HUES6 (cell line): Measurements from ENCODE around the gene MOGAT1.
"Not testable (repeated sequence)": the region's sequence is repeated elsewhere in the genome, so short reads cannot be mapped to it uniquely, and the experiment has no call there.

Source experiments
- H3K27ac ChIP-seq: 2 replicates; pipeline ENCODE4 v1.7.0; 2013; ENCODE audit warnings: low read depth, mild to moderate bottlenecking, low read length, inconsistent platforms
- H3K27me3 ChIP-seq: 2 replicates; pipeline ENCODE4 v1.6.1; 2013; ENCODE audit warnings: low read length; ENCODE audit not compliant: control insufficient read depth, insufficient read depth
- H3K36me3 ChIP-seq: 2 replicates; pipeline ENCODE4 v1.6.1; 2013; ENCODE audit warnings: low read length; ENCODE audit not compliant: control insufficient read depth, insufficient read depth
- H3K4me1 ChIP-seq: 2 replicates; pipeline ENCODE4 v1.6.1; 2013; ENCODE audit warnings: low read length; ENCODE audit not compliant: control insufficient read depth, insufficient read depth
- H3K4me3 ChIP-seq: 2 replicates; pipeline ENCODE4 v1.5.1; 2013; ENCODE audit warnings: low read depth, low read length
- H3K9ac ChIP-seq: one replicate; pipeline ENCODE4 v1.6.1; 2013; ENCODE audit warnings: mild to moderate bottlenecking, low read length
- H3K9me3 ChIP-seq: 2 replicates; pipeline ENCODE4 v1.6.1; 2013; ENCODE audit warnings: low read depth, low read length; ENCODE audit not compliant: control insufficient read depth, insufficient read depth

MOGAT1 gene

DNA sequence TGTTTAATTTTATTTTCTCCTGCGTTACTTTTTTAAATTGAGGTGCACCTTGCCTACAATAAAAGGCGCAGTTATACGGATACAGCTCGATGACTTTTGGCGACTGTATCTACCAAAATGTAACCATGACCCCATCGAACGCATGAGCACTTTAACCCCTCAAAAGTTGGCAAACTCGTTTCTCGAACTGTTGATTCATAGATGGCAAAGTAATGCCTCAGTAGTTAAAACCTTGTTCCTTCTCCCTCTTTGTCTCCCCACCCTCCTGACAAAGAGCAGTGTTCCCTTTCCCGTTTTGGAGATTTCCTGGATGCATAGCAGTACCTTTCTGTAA lies 577 bp downstream of the MOGAT1 start:
- no peaks in the 10 kb centered on the region for H3K9me3 ChIP-seq
- peaks cover 44% of the 10 kb centered on the region for H3K27me3 ChIP-seq
- H3K27ac ChIP-seq = no peak overlapping the region
- H3K9ac ChIP-seq = peak overlapping the region; percentile 61
- no peaks in the 10 kb centered on the region for H3K36me3 ChIP-seq
- peaks cover 4% of the 10 kb centered on the region; the same call in 1 of the 2 replicates for H3K4me1 ChIP-seq
- H3K4me3 ChIP-seq = peak overlapping the region; percentile 81

DNA sequence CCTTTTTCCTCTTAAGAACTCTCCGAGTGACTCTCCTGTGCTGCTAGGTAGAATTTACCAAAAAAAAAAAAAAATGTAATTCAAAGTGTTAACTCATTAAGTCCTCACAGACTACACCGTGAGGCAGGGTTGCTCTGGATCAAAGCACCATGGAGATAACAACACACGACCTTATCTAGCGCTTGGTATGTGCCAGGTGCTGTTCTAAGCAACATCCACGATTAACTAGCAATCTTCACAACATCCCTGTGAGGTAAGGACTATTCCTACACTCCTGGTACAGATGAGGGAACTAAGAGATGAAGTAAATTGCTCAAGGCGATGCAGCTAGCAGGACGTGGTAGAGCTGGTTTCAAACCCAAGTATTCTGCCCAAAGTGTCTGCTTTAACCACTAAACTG lies 1.8 kb downstream of the MOGAT1 start:
- H3K9ac ChIP-seq = no peak overlapping the region
- no peaks in the 10 kb centered on the region for H3K36me3 ChIP-seq
- H3K9me3 ChIP-seq = no peaks in the 10 kb centered on the region
- H3K4me3 ChIP-seq = no peak overlapping the region
- H3K4me1 ChIP-seq = peaks cover 4% of the 10 kb centered on the region; the same call in 1 of the 2 replicates
- H3K27me3 ChIP-seq = peaks cover 44% of the 10 kb centered on the region
- H3K27ac ChIP-seq = no peak overlapping the region

DNA sequence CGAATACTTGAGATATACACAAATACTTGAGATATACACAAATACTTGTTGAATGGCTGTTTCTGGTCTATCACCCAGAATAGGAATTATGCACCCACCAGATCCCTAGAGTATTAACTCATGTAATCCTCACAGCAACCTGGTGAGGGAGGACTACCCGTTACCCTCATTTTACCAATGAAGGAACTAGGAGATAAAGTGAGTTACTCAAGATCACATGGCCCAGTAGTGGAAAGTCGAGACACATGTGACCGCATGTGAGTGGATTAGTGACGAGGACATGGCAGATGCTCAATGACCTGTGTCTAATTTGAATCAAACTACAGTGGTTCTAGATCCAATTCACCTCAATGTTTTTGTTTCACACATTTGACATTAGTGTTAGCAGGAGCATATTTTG lies 2.4 kb downstream of the MOGAT1 start:
- Histone ChIP-seq H3K27me3 (peaks cover 41% of the 10 kb centered on the region), H3K36me3 (no peaks in the 10 kb centered on the region), H3K9ac (no peak overlapping the region), H3K27ac (no peak overlapping the region), H3K4me1 (peaks cover 4% of the 10 kb centered on the region; the same call in 1 of the 2 replicates), H3K4me3 (no peak overlapping the region), H3K9me3 (no peaks in the 10 kb centered on the region)

DNA sequence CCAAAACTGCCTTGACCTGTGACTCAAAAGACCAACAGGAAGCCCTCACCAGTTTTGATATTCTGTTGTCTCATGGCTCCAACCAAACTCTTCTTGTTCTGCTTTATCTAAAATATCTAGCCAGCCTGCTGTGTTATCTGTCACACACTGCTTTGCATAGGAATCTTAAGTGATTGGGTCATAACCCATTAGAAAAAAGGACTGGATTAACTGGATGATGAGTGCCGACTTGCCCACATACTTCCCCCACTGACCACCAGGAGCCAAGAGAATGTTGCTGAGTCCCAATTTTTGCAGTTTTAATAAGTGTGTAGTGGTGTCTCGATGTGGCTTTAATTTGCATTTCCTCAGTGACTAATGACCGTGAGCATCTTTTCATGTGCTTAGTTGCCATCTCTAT lies 6.5 kb downstream of the MOGAT1 start:
- H3K36me3 ChIP-seq = no peaks in the 10 kb centered on the region
- H3K9ac ChIP-seq = no peak overlapping the region
- no peaks in the 10 kb centered on the region for H3K4me1 ChIP-seq
- H3K27me3 ChIP-seq = 0 out of 2 replicates have a peak, but pooled peaks cover 4% of the 10 kb centered on the region
- H3K4me3 ChIP-seq = no peak overlapping the region
- H3K9me3 ChIP-seq = no peaks in the 10 kb centered on the region
- H3K27ac ChIP-seq = no peak overlapping the region

DNA sequence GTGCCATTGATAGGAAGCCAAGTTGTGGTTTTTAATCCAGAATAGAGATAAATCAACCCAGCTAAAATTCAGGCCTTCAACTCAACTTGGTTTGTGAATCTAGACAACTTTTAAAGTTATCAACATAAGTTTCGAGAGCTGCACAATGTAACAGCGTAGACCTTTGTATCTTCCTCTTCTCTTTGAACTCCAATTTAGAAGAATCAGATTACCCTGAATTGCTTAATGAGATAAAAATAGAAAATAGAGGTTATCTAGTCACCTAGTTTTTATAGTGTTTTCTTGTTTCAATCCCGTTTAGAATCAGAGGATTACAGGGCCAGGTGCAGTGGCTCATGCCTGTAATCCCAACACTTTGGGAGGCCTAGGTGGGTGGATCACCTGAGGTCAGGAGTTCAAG lies 12.3 kb downstream of the MOGAT1 start:
- Histone ChIP-seq H3K27ac (no peak overlapping the region), H3K4me3 (no peak overlapping the region), H3K9me3 (no peaks in the 10 kb centered on the region), H3K4me1 (no peaks in the 10 kb centered on the region), H3K36me3 (no peaks in the 10 kb centered on the region), H3K9ac (no peak overlapping the region), H3K27me3 (no peaks in the 10 kb centered on the region)

DNA sequence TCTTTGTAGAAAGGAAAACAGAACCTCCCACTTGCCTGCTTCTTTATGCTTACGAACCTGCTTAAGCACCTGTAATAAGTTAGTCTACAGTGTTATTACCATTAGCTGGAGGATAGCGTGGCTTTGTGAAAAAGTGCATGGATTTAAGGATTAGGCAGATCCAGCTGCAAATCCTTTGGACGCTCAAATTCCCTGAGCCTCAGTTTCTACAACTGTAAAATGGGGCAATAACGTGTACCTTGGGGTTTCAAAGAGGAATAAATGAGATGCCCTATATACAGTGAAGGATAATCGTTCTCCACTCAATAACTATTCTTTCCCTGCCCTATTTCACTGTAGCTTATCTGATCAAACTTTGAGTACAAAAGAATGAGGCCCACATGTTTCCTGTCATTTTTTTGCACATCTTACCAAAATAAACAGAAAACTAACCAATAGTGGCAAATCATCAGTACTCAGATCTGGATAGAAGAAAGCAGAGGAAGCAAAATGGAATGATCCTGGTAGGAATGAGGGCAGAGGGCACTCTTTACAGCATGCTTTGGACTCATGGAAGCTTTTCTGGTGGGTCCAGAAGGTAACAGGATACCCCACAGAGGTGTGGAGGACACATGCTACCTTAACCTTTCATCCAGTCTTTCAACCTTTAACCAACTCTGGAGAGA lies 14.8 kb downstream of the MOGAT1 start:
- no peaks in the 10 kb centered on the region for H3K4me1 ChIP-seq
- no peaks in the 10 kb centered on the region for H3K27me3 ChIP-seq
- no peaks in the 10 kb centered on the region for H3K9me3 ChIP-seq
- no peak overlapping the region for H3K27ac ChIP-seq
- H3K9ac ChIP-seq = no peak overlapping the region
- no peaks in the 10 kb centered on the region for H3K36me3 ChIP-seq
- no peak overlapping the region for H3K4me3 ChIP-seq

DNA sequence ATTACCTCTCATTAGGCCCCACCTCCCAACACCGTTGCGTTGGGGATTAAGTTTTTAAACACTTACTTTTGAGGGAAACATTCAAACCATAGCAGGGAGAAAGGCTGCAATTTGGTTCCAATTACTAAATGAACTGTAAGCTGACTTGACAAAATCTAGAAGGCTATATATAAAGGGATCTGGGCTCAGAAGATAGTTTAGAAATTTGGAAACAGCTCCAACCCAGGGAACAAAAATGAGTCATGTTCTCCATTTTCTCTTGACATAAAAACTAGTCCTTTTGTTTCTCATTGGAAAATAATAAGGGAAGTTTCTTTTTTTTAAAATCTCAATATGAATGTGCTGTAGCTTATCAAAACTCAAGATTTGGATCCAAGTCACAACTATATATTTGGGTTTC lies 17.5 kb downstream of the MOGAT1 start:
- Histone ChIP-seq H3K27ac (no peak overlapping the region), H3K36me3 (no peaks in the 10 kb centered on the region), H3K4me1 (no peaks in the 10 kb centered on the region), H3K4me3 (no peak overlapping the region), H3K9ac (no peak overlapping the region), H3K27me3 (no peaks in the 10 kb centered on the region), H3K9me3 (no peaks in the 10 kb centered on the region)

DNA sequence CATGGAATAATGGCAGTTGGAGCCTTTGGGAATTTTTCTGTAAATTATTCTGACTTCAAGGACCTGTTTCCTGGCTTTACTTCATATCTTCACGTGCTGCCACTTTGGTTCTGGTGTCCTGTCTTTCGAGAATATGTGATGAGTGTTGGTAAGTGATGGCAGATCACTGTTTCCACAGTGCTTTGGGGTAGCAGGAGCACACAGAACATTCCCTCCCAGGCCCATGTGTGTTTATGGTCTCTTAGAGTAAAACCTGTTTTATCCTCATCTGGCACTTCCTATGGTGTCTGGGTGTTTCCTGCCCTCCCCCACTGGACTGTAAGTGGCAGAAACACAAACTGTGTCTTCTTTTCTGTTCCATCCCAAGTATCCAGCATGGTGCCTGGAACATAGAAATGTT lies 17.9 kb downstream of the MOGAT1 start:
- H3K27me3 ChIP-seq = no peaks in the 10 kb centered on the region
- no peak overlapping the region for H3K9ac ChIP-seq
- no peaks in the 10 kb centered on the region for H3K4me1 ChIP-seq
- H3K27ac ChIP-seq = no peak overlapping the region
- H3K36me3 ChIP-seq = no peaks in the 10 kb centered on the region
- H3K4me3 ChIP-seq = no peak overlapping the region
- H3K9me3 ChIP-seq = no peaks in the 10 kb centered on the region

DNA sequence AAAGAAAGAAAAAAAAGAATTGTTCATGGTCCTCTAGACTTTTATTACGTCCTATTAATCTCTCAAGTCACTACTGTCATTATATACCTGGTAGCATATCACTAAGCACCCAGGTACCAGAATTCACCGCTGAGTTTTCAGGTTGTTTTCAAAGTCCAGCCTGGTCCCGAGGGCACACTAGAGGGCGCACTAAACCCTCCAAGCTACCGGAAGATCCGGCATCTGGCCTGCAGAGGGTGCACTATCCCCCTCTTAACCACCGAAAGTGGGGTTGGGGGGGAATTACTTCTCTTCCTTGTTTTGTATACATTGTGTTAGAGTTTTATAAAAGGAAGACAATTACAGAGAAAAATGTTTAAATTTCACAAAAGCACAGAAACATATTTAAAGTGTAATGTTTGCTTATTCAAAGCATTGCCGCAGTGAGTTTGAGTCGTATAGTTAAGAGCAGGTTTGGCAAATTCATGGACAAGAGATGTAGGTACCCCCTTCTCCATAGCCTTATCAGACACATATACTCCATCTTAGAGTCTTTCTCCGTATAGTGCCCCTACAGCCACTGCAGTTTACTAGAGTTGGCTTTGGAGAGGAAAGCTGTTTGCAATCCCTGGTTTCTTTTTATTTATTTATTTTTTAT lies 19.2 kb downstream of the MOGAT1 start:
- Histone ChIP-seq H3K27ac (no peak overlapping the region), H3K9me3 (no peaks in the 10 kb centered on the region), H3K4me3 (no peak overlapping the region), H3K36me3 (no peaks in the 10 kb centered on the region), H3K4me1 (no peaks in the 10 kb centered on the region), H3K9ac (no peak overlapping the region), H3K27me3 (no peaks in the 10 kb centered on the region)

DNA sequence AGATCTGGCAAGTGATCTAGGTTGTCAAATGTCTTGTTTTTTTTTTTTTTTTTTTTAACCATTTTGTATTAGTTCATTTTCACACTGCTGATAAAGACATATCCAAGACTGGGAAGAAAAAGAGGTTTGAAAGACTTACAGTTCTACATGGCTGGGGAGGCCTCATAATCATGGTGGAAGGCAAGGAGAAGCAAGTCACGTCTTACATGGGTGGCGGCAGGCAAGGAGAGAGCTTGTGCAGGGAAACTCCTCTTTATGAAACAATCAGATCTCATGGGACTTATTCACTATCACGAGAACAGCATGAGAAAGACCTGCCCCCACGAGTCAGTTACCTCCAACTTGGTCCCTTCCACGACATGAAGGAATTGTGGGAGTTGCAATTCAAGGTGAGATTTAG lies 22.0 kb downstream of the MOGAT1 start:
- not testable (repeated sequence) for H3K4me3 ChIP-seq, H3K27me3 ChIP-seq, H3K27ac ChIP-seq, H3K4me1 ChIP-seq, H3K9me3 ChIP-seq, H3K9ac ChIP-seq, H3K36me3 ChIP-seq

DNA sequence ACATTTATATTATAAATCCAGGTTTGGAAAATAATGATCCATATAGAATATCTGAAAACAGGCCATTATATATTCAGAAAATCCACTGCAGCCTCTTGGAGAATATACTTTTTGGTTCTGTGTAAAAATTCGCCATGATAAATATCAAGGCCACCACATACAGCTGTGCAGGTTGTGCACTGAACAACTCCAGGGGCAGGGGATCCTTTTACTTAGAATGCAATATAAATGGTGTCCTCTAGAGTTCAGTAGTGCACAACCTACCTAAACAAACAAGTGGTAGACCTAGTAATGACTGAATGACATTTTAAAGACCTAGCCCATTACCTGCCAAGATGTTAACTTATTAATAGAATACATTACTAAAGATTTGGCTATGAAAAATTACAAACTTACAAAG lies 22.4 kb downstream of the MOGAT1 start:
- Histone ChIP-seq H3K4me3 (no peak overlapping the region), H3K9me3 (no peaks in the 10 kb centered on the region), H3K4me1 (no peaks in the 10 kb centered on the region), H3K27ac (no peak overlapping the region), H3K9ac (no peak overlapping the region), H3K36me3 (no peaks in the 10 kb centered on the region), H3K27me3 (no peaks in the 10 kb centered on the region)
